NB4 (cell line): ENCODE results near the gene CABP4.

Experiments used
- POLR2A ChIP-seq: IDR thresholded peaks from 2 replicates; pipeline ENCODE4 v1.6.1; 2011; ENCODE audit warnings: mild to moderate bottlenecking; ENCODE audit not compliant: insufficient read length; ENCODE audit errors: extremely low read depth
- TF ChIP-seq, protein P1 (sequence below): IDR thresholded peaks from one replicate; pipeline ENCODE4 v1.5.1; 2012; ENCODE audit warnings: low read depth, low read length

DNA sequence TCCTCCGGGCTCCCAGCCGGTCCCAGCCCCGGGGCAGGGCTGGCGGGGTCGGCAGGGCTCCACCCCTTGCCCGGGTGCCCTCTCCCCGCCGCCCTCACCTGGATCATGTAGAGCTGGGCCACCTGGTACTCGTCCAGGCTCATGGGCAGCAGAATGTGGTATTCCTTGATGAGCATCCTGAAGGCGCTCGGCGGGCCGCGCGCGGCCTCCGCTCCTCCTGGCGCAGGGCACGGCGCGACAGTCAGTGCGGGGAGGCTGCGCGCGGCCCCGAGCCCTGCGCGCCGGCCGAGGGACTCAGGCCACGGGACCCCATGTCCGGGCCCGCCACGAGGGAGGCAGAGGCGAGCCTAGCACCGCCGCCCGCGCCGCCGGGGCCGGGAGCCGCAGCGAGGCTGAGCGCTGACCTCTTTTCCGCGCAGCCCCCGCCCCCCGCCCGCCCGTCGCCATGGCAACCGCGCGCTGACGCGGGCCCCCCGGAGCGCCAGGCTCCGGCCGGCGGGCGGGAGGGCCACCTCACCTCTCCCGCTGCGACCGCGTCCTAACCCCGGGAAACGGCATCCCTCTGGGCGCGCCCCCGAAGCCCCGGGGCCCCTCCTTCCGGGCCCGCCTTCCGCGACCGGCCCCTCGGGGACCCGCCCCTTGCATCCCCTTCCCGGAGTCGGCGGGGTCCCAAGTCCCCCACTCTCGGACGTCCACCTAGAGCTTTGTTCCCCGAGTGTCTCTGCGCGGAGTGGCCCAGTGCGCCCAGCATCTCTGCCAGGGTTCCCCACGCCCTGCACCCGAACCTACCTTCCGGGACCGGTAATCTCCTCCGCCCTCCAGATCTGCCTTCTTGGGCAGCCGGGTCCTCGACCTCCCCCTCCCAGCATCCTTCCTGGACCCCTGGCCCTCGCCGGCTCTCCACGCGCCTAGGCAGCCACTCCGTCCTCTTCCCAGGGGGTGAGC lies 49.1 kb downstream of the CABP4 start:
- TF ChIP-seq, protein P1, sequence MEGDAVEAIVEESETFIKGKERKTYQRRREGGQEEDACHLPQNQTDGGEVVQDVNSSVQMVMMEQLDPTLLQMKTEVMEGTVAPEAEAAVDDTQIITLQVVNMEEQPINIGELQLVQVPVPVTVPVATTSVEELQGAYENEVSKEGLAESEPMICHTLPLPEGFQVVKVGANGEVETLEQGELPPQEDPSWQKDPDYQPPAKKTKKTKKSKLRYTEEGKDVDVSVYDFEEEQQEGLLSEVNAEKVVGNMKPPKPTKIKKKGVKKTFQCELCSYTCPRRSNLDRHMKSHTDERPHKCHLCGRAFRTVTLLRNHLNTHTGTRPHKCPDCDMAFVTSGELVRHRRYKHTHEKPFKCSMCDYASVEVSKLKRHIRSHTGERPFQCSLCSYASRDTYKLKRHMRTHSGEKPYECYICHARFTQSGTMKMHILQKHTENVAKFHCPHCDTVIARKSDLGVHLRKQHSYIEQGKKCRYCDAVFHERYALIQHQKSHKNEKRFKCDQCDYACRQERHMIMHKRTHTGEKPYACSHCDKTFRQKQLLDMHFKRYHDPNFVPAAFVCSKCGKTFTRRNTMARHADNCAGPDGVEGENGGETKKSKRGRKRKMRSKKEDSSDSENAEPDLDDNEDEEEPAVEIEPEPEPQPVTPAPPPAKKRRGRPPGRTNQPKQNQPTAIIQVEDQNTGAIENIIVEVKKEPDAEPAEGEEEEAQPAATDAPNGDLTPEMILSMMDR = no peak
- no peak for TF ChIP-seq POLR2A
